ENCODE results near the gene CCDC187.

DNA sequence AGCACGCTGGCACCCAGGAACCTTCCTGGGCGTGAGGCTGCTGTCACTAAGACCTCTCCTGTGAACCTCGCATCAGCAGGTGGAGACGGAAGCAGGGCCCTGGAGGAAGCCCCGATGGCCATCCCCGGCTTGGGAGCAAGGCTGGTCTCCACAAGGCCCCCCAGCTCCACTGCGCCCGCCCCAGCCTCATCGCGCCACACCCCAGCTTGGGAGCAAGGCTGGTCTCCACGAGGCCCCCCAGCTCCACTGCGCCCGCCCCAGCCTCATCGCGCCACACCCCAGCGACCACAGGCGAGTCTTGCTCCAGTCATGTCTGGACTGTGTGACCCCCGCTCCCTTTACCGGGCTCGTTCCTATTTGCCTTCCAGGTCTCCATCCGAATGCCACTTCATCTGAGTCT is 69.3 kb downstream of the CCDC187 start:
- TF ChIP-seq, protein P1, sequence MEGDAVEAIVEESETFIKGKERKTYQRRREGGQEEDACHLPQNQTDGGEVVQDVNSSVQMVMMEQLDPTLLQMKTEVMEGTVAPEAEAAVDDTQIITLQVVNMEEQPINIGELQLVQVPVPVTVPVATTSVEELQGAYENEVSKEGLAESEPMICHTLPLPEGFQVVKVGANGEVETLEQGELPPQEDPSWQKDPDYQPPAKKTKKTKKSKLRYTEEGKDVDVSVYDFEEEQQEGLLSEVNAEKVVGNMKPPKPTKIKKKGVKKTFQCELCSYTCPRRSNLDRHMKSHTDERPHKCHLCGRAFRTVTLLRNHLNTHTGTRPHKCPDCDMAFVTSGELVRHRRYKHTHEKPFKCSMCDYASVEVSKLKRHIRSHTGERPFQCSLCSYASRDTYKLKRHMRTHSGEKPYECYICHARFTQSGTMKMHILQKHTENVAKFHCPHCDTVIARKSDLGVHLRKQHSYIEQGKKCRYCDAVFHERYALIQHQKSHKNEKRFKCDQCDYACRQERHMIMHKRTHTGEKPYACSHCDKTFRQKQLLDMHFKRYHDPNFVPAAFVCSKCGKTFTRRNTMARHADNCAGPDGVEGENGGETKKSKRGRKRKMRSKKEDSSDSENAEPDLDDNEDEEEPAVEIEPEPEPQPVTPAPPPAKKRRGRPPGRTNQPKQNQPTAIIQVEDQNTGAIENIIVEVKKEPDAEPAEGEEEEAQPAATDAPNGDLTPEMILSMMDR (conservative IDR thresholded peaks at IDR 0.05; ENCODE audit: low read depth, low read length): no peak
- TF ChIP-seq RFX5 (IDR thresholded peaks at IDR 0.05; ENCODE audit: low read depth, low read length): no peak
